ENCODE results near the gene TMEM184A. TPM values are rescaled to one million over a fixed set of nuclear protein-coding genes. Genes with fewer than 3 reads are reported as not detected.

TMEM184A gene
- total RNA-seq, 1 donor from 2014 or later: 129 TPM

- no peak overlapping the region for H3K4me3 ChIP-seq
- no peak overlapping the region for H3K27ac ChIP-seq
- intact Hi-C loops (cut with DNase I): no loop called here
- no peaks in the 10 kb centered on the region for H3K27me3 ChIP-seq
- H3K4me1 ChIP-seq: no peaks in the 10 kb centered on the region
- H3K9me3 ChIP-seq: no peaks in the 10 kb centered on the region
- no peak for DNase-seq (ENCODE audit: extremely low spot score in 2 of 2)
- no peaks in the 10 kb centered on the region for H3K36me3 ChIP-seq
- TF ChIP-seq CTCF (IDR thresholded peaks at IDR 0.05) (no peak), POLR2AphosphoS5 (IDR thresholded peaks at IDR 0.05; ENCODE audit: insufficient read depth in 1 of 2, low read depth in 1 of 2) (no peak), POLR2A (IDR thresholded peaks at IDR 0.05) (no peak)
These were observed 8.1 kb downstream of the TMEM184A start for GRCh38 chr7:1547777-1548437.

GRCh38 chr7:1546909-1547776, 8.9 kb downstream of the TMEM184A start:
- intact Hi-C loops (cut with DNase I): no loop called here
- H3K27ac ChIP-seq: no peak overlapping the region
- no peak overlapping the region for H3K4me3 ChIP-seq
- TF ChIP-seq POLR2A (IDR thresholded peaks at IDR 0.05): no peak
- TF ChIP-seq CTCF (IDR thresholded peaks at IDR 0.05): no peak
- H3K4me1 ChIP-seq: no peaks in the 10 kb centered on the region
- no peaks in the 10 kb centered on the region for H3K9me3 ChIP-seq
- H3K36me3 ChIP-seq: no peaks in the 10 kb centered on the region
- no peaks in the 10 kb centered on the region for H3K27me3 ChIP-seq
- DNase-seq (ENCODE audit: extremely low spot score in 2 of 2): no peak

- H3K27ac ChIP-seq: no peak overlapping the region
These were observed 9.6 kb downstream of the TMEM184A start for GRCh38 chr7:1546274-1546908.

GRCh38 chr7:1545417-1546246, 10.4 kb downstream of the TMEM184A start:
- H3K4me3 ChIP-seq: no peak overlapping the region
- H3K4me1 ChIP-seq: no peaks in the 10 kb centered on the region
- no peak for DNase-seq (ENCODE audit: extremely low spot score in 2 of 2)
- intact Hi-C loops (cut with DNase I): no loop called here
- no peaks in the 10 kb centered on the region for H3K27me3 ChIP-seq
- no peak overlapping the region for H3K27ac ChIP-seq
- TF ChIP-seq POLR2A (IDR thresholded peaks at IDR 0.05) (no peak), POLR2AphosphoS5 (IDR thresholded peaks at IDR 0.05; ENCODE audit: insufficient read depth in 1 of 2, low read depth in 1 of 2) (no peak), CTCF (IDR thresholded peaks at IDR 0.05) (no peak)
- peaks cover 0 to 5% of the 10 kb centered on the region in 2 donors for H3K36me3 ChIP-seq
- H3K9me3 ChIP-seq: no peaks in the 10 kb centered on the region

More at GRCh38 chr7:1546274-1546908, 9.6 kb downstream of the TMEM184A start:
- TF ChIP-seq POLR2AphosphoS5 (IDR thresholded peaks at IDR 0.05; ENCODE audit: insufficient read depth in 1 of 2, low read depth in 1 of 2) (no peak), POLR2A (IDR thresholded peaks at IDR 0.05) (no peak), CTCF (IDR thresholded peaks at IDR 0.05) (no peak)
- H3K36me3 ChIP-seq: no peaks in the 10 kb centered on the region
- H3K4me3 ChIP-seq: no peak overlapping the region
- intact Hi-C loops (cut with DNase I): no loop called here
- DNase-seq (ENCODE audit: extremely low spot score in 2 of 2): no peak
- H3K4me1 ChIP-seq: no peaks in the 10 kb centered on the region
- H3K27me3 ChIP-seq: no peaks in the 10 kb centered on the region
- no peaks in the 10 kb centered on the region for H3K9me3 ChIP-seq
